Esophagus (tissue), 2 donors: ENCODE measurements around the gene FGF23. TPM values are rescaled to one million over a fixed set of nuclear protein-coding genes. Genes with fewer than 3 reads are reported as not detected.

Experiments used
- H3K27ac ChIP-seq, 2 donors: one replicate each; pipeline ENCODE4 v1.5.1; 2013; ENCODE audit warnings: low read depth in 2 of 2, mild to moderate bottlenecking in 2 of 2, inconsistent platforms in 1 of 2, low read length in 1 of 2, moderate library complexity in 1 of 2
- H3K27me3 ChIP-seq, 2 donors: one replicate each; pipeline ENCODE4 v1.6.1; 2013; ENCODE audit warnings: low read length in 2 of 2, control low read depth in 1 of 2, mild to moderate bottlenecking in 1 of 2; ENCODE audit not compliant: insufficient read depth in 2 of 2, control insufficient read depth in 1 of 2
- H3K36me3 ChIP-seq, 2 donors: one replicate each; pipeline ENCODE4 v1.6.1; 2013; ENCODE audit warnings: low read length in 1 of 2; ENCODE audit not compliant: control insufficient read depth in 2 of 2, insufficient read depth in 2 of 2
- H3K4me1 ChIP-seq, 2 donors: one replicate each; pipeline ENCODE4 v1.6.1; 2013; ENCODE audit warnings: low read length in 1 of 2; ENCODE audit not compliant: control insufficient read depth in 2 of 2, insufficient read depth in 2 of 2
- H3K4me3 ChIP-seq, 2 donors: one replicate each; pipeline ENCODE4 v1.5.1; 2013; ENCODE audit warnings: low read length in 2 of 2, mild to moderate bottlenecking in 2 of 2, low read depth in 1 of 2, moderate library complexity in 1 of 2
- H3K9me3 ChIP-seq, 2 donors: one replicate each; pipeline ENCODE4 v1.6.1; 2013; ENCODE audit warnings: mild to moderate bottlenecking in 2 of 2, low read depth in 1 of 2, low read length in 1 of 2, moderate library complexity in 1 of 2; ENCODE audit not compliant: control insufficient read depth in 2 of 2, insufficient read depth in 1 of 2
- WGBS, 2 donors: extraction: QIAGEN DNeasy Blood & Tissue Kit; methylation state at CpG; one replicate each; pipeline ENCODE4 v1.1.7; 2013; 5-methylcytosine and 5-hydroxymethylcytosine counted together
- polyA plus RNA-seq, 2 donors: library from polyadenylated mRNA; stranded (reverse); fragments of 200-250 nt; gene quantifications; one replicate each; pipeline ENCODE4 v1.2.3, GENCODE V29; 2013
- donor health status: healthy with polysubstance abuse.
- donor health status: Bipolar disorder and iron deficiency.

FGF23 gene
- polyA plus RNA-seq, 2 donors, result not detected

DNA sequence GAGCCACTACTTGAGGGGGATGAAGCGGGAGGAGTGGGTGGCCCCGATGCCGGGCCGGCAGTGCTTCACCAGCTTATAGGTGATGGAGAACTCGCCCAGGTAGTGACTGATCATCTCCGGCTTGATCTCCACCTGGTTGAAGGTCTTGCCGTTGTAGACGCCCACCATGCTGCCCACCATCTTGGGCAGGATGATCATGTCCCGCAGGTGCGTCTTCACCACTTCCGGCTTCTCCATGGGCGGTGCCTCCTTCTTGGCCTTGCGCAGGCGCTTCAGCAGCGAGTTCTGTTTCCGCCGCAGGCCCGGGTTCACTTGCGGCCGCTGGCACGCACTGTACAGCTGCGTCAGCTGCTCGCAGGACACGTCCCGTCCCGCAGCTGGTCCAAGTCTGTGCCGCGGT lies 55.1 kb downstream of the FGF23 start:
- Histone ChIP-seq H3K27me3 (no peaks in the 10 kb centered on the region), H3K36me3 (no peaks in the 10 kb centered on the region), H3K9me3 (no peaks in the 10 kb centered on the region), H3K4me1 (peaks cover 0 to 3% of the 10 kb centered on the region in 2 donors), H3K4me3 (no peak overlapping the region), H3K27ac (no peak overlapping the region)
- 97 to 98% methylated on average over 28 of the region's 28 CpGs for WGBS, 2 donors

DNA sequence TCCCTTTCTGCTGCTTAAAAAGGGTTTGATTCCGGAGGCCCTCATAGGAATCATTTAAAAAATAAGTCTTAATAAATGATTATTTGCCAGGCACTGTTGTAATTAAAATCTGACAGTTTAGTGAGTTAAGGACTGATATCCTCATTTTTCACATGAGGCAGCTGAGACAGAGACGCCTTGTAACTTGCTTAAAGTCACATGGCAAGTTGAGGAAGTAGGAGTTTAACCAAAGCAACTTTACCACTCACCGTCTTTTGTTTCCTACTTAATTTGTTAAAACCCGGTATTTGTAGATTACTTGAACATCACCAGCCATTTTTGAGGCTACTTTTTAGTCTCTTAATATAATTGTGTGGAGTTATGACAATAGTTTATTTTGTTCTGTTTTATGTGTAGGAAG lies 56.1 kb downstream of the FGF23 start:
- Histone ChIP-seq H3K9me3 (no peaks in the 10 kb centered on the region), H3K27me3 (no peaks in the 10 kb centered on the region), H3K4me3 (no peak overlapping the region), H3K4me1 (peaks cover 0 to 3% of the 10 kb centered on the region in 2 donors), H3K27ac (no peak overlapping the region), H3K36me3 (no peaks in the 10 kb centered on the region)
- WGBS, 2 donors, result 79 to 84% methylated on average over 4 of the region's 4 CpGs

DNA sequence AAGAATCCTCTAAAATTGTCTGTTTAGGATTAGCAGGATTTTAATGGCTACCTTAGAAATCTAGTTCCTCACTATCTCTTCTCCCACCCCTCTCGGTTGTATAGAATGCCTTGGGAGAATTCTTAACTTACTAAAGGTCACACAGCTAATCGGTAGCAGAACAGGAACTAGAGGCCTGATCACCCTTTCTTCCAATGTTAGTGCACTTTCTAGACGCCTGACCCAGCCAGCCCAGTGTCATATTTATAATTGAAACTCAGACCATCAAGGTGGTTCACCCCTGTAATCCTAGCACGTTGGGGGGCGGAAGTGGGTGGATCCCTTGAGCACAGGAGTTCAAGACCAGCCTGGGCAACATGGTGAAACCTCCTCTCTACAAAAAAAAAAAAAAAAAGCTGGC lies 56.8 kb downstream of the FGF23 start:
- H3K9me3 ChIP-seq, result no peaks in the 10 kb centered on the region
- H3K4me3 ChIP-seq, result no peak overlapping the region
- peaks cover 0 to 3% of the 10 kb centered on the region in 2 donors for H3K4me1 ChIP-seq
- H3K27ac ChIP-seq, result no peak overlapping the region
- H3K27me3 ChIP-seq, result no peaks in the 10 kb centered on the region
- WGBS, 2 donors, result 72 to 80% methylated on average over 5 of the region's 5 CpGs
- H3K36me3 ChIP-seq, result no peaks in the 10 kb centered on the region

DNA sequence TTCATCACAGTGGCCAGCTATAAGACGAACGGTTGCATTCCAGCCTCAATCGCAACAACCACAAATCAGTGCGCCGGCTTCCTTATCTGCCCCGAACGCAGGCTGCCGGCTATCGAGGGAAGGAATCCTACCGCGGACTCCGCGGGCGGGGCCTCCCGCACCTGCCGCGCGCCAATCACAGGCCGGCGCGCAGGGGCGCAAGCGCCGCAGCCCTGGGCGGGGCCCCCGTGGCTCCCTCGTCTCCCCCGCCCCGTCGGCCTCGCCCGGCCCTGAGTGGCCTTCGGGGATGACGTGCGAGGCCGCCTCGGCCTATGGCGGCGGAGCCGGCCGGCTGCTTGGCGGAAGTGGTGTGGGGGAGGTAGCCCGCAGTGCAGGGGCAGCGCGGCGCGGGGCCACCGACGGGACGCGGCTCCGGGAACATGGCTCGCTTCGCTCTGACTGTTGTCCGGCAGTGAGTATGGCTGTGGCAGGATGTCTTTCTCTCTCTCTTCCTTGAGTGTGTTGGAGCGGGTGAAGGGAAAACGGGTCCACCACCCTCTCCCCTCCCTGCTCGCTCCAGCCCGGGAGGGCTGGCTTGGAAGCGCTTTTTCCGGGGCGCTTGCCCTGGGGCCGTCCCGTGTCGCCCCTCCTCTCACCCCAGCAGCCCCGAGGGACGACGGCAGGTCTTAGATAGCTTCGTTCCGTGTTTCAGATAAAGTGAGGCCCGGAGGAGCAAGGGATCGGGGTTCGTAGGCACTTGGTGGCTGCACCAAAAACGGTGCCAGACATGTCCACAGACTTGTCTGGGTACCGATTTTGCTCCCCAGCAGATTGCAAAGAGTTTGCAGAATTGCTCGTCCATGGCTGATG lies 58.4 kb downstream of the FGF23 start, which contains the start of gene TIGAR:
TIGAR (plus strand) TSS at position 361 of the 849 bp plus-strand sequence; CDS start at position 420, 59 bp downstream.
- H3K27me3 ChIP-seq, result no peaks in the 10 kb centered on the region
- WGBS, 2 donors, result 0% methylated on average over 53 to 76 of the region's 76 CpGs
- peak within 1 kb of the TSS; percentile 82 to 93 for H3K4me3 ChIP-seq
- H3K27ac ChIP-seq, result peak within 1 kb of the TSS; percentile 81 to 94
- H3K4me1 ChIP-seq, result peaks cover 0 to 3% of the 10 kb centered on the region in 2 donors
- H3K9me3 ChIP-seq, result no peaks in the 10 kb centered on the region
- no peaks in the 10 kb centered on the region for H3K36me3 ChIP-seq

DNA sequence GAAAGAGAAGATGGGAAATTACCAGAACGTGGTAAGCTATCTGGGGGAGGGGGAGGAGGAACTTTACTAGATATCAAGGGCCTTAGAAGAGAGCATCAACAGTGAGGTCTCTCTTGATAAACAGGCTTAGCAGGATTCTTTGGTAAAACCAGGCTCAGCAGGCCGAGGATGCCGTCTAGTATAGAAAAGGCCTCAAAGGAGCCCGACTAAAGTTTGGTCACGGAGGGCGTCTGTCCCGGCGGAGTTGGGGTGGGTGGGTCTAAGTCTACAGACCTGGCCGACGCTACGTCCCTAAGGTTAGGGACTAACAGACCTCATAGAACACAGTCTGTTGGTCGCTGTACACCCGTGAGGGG lies 59.0 kb downstream of the FGF23 start:
- no peaks in the 10 kb centered on the region for H3K9me3 ChIP-seq
- WGBS, 2 donors, result 0 to 1% methylated on average over 13 of the region's 13 CpGs
- peaks cover 0 to 3% of the 10 kb centered on the region in 2 donors for H3K4me1 ChIP-seq
- H3K36me3 ChIP-seq, result no peaks in the 10 kb centered on the region
- peak overlapping the region; percentile 81 to 94 for H3K27ac ChIP-seq
- H3K4me3 ChIP-seq, result peak overlapping the region; percentile 82 to 93
- H3K27me3 ChIP-seq, result no peaks in the 10 kb centered on the region

Other genes with a start within 250 kb of the FGF23 start
- 1 to 10 TPM; 5.7 to 6.1 TPM for gene CCND2, start 106.0 kb downstream of the FGF23 start, polyA plus RNA-seq
- gene TIGAR, start 58.5 kb downstream of the FGF23 start, polyA plus RNA-seq, result 1 to 10 TPM; 2.4 to 5.3 TPM
- not detected for gene FGF6, start 66.1 kb upstream of the FGF23 start, polyA plus RNA-seq
- 1 to 10 TPM; 2.6 to 7.0 TPM for gene RAD51AP1, start 159.2 kb upstream of the FGF23 start, polyA plus RNA-seq
- gene DYRK4, start 182.5 kb upstream of the FGF23 start, polyA plus RNA-seq, result 10 to 100 TPM; 27.1 to 34.7 TPM